HG03439 (cell line): ENCODE results near the gene C1QBP.
"Not testable (repeated sequence)": the region's sequence is repeated elsewhere in the genome, so short reads cannot be mapped to it uniquely, and the experiment has no call there.

ENCODE experiments used
- ATAC-seq: cut with Tn5 transposase; IDR thresholded peaks from one replicate; pipeline ENCODE4 v1.9.1; 2021; ENCODE audit warnings: mild to moderate bottlenecking, moderate library complexity; ENCODE audit not compliant: unreplicated experiment

The C1QBP gene

DNA sequence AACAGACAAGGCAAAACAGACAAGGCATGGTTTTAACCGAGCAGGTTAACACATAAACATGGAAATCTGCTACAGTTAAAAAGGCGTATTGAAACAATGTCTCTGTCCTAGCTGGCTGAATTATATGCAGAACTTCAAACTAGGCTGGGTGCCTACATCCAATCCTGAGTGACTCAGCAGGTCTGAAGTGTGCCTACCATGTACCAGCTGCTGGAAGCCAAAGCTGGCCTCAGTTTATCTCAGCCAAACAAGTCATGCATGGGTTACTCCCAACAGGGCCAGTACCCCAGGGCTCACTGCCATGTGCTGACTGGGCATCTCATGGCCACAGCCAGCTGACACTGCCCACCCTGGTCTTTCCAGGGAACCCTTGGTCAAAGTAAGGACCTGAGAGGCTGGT lies 4.0 kb downstream of the C1QBP start:
- ATAC-seq: no peak

DNA sequence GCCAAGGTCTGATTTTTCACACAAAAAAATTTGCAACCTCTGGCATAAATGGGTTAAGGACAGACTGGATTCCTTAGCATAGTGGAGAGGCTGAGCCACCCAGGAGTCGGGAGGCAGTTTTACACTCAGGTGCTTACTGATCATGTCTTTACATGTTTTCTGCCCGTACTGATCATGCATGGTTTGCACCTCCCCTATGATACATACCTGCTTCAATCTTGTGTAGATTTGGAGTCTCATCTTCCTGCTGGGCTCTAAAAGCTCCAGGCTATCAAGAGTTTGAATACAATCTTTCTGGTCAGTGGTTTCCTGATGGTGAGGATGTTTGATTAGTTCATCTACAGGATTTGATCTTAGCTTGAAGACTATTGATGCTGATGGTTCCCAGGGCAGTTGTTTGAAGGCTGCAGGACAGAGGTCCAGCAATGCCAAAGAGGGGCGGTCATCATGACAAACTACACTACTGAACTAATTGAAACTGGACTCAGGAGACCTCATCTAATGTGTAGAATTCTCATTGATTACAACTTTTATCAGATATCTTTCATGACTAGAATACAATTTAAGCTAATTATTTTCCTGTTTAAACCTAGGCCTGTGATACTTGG lies 6.9 kb downstream of the C1QBP start:
- no peak for ATAC-seq

DNA sequence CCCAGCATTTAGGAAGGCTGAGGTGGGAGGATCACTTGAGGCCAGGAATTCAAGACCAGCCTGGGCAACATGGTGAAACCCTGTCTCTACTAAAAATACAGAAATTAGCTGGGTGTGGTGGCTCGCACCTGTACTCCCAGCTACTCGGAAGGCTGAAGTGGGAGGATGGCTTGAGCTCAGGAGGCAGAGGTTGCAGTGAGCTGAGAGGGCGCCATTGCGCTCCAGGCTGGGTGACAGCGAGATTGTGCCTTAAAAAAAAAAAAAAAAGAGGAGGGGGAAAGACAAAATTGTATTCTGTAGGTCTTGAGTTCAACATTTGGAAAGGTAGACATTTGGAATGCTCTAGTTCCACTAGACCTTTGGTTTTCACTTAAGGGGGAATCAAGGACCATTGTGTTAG lies 7.7 kb downstream of the C1QBP start:
- not testable (repeated sequence) for ATAC-seq

DNA sequence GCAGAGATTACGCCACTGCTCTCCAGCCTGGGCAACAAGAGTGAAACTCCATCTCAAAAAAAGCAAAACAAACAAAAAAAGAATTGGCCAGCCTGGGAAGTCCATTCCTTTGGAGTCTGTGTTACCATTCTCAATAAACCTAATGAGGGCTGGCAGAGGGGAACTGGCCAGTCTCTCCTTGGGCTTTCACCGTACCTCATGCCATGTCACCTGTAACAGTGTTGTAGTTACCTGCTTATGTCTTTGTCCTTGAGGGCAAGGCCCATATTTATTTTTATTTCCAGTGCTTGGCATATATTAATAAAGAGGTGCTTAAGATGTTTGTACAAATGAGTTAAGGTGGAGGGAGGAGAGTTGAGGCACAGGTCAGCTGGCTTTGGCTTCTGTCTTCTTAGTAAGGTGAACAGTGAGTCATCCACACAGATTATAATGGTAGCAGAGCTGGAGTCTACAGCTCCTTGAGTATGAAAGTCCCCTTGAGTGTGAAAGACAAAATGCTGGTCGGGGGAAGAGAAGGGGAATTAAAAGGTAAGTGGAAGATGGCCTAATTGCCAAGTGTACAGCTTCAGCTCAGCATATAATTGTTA lies 8.4 kb downstream of the C1QBP start:
- no peak for ATAC-seq

DNA sequence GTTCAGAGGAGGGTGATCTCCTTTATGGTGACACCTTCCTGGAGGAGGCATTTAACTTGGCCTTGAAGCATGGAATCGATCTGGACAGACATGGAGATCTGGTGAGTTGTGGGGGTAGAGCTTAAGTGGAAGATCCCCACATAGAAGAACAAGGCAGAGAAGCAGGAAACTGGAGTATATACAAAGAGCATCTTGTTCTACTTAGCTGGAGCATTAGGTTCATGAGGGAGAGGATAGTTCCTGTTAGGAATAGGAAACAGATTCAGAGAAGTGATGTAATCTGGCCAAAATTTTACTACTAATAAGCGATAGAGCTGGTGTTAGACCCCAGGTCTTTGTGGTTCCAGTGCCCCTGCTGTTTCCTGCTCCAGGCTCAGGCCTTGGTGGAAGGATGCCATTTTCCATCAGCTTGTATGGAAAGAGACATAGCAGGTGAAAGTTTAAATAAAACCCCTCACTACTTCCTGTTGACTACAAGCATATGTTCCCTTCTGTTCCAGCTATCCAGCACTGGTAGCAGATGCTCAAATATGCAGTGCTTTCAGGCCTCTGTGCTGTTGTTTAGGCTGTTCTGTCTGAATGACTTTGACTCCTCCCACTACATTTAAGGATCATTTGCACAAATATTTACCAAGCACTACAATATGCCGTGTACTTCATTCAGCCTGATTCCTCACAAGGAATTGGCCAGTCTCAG lies 9.6 kb downstream of the C1QBP start:
- no peak for ATAC-seq

DNA sequence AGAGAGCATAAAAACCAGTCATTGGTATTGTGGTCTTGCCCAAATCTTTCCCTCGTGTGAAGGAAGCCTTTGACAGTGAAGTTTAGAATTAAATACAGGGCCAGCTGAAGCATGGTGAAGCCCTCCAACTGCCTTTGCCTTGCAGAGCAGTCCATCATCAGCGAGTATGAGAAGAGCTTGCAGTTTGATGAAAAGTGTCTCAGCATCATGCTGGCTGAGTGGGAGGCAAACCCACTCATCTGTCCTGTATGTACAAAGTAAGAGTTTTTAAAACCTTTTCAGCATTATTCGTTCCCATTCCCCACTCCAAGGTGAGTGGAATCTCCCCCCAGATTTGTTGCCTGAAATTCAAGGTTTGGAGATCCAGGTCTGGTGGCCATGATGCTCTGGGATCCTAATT lies 13.1 kb downstream of the C1QBP start:
- no peak for ATAC-seq

DNA sequence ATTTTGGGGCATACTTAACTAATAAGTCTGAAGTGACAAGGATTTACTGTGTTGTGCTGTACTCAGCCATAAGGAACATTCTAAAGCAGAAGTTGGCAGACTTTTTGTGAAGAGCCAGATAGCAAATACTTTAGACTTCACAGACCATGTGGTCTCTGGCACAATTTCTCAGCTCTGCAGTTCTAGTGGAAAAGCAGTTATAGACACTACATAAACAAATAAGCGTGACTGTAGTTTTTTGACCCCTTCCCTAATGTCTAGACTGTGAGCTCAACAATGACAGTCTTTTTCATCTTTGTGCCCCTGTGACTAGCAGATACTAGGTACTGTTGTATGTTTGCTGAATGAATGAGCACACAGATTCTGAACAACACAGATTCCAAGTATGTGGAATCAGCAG lies 14.0 kb downstream of the C1QBP start:
- no peak for ATAC-seq

DNA sequence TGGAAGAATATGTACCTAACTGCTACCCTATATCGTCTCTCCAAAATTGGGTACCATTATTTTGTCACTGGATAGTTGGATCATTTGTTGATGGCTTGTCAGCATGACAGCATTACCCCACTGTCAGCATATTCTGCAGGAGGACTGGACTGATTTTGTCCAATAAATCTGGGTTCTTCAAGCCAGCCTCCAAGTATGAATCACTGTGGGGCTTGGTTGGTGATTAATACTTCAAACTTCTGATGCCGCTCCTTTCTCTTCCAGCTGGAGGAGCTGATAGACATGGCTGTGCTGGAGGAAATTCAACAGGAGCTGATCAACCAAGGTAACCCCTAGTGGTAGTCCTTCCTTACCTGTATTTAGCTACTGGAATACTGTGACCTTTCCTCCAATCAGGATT lies 16.4 kb downstream of the C1QBP start:
- ATAC-seq: no peak

DNA sequence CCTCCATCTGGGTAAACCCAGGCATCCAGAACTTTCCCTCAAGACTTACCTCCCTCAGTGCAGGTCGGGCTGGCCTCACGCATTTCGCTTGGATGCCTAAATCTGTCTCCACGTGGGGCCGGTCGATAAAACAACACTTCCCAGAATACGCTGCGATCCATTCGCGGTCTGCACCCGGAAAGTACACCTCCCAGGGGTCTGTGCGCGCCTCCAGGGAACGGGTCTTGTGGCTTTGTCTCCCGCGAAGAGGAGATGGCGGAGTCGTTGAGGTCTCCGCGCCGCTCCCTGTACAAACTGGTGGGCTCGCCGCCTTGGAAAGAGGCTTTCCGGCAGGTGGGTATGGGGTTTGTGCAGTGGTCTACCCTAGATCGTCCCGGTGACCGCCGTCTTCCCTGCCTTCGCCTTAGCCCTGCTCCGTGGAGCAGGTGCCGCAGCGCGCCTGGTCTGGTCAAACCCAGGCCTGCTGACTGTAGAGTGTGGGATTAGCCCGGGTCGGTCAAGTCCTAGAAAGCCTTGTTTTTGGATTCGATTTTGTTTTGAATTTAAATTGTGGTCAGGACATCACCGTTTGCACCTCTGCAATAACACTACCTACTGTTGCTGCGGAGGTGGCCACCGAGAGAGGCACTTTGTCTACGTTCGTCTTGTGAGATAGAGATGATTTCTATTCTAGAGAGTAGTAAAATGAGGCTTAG lies 18.8 kb downstream of the C1QBP start, which contains the start of gene RPAIN:
Gene RPAIN (plus strand): TSS at position 224 of the 695 bp plus-strand sequence. CDS start 29 bp downstream, at position 253.
- ATAC-seq: peak; percentile 52

DNA sequence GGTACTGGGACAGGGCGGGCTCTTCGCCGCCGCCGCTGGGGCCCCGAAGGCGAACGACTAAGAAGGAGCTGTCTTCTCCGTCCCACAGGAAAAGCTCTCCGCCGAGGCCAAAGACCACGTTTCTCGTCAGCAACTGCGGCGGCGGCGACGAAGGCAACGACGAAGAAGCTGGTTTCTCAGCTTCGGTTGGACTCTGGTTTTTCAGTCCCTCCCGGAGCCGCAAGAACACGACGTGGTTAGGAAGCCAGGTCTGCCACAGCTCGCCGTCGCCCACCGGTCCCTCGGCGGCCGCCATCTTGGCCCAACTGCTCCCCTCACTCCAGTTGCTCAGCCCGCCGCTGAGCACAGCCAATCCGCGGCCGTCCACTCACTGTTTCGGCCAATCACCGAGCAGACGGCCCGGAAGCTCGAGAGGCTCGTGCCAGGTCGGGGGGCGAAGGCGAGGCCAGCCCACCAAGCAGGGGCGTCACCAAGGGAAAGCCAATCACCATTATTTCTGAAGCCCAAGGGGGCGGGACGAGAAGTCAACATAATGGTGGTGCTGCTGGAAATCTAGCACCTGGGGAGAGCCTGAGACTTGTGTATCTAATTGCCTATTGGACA lies 19.5 kb downstream of the C1QBP start, which contains the start of gene NUP88:
Gene NUP88 (minus strand): TSS at position 307 of the 603 bp plus-strand sequence. CDS start 12 bp downstream, at position 295.
- ATAC-seq: peak; percentile 82

DNA sequence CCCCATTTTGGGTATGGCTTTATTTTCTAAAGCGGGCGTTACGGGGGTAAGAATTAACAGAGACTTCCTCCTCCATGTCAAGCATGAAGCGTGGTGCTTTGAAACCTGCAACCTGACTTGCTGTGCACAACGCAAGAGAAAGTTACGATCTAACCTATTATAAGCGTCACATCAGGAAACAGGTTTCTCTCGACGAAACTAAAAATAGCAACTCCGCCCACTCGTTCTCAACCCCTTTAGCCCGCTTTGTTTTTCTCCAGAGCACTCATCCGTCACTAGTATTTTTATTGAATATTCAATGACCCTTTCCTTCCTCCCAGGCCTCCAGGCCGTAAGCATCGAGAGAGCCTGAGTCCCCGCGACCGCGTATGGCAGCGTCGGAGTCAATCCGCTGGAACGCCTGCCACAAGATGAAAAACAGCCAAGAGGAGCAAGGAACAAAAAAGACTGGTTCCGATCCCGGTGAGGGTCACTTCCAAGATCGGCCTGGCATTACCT lies 20.0 kb downstream of the C1QBP start:
- peak; percentile 23 for ATAC-seq

DNA sequence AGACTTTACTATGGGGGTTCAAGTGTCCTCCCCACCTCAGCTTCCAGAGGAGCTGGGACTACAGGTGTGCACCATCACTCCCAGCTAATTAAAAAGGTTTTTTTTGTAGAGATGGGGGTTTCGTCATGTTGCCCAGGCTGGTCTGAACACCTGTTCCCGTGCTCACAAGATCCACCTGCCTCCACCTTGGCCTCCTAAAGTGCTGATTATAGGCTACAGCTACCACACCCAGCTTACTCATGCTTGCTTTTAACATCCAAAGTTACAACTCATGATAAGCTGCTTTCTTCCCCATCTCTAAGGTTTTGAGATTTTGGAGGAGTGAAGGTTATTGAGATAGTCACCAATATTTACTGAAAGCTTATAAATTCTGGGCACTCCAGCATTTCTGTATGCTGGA lies 22.1 kb downstream of the C1QBP start:
- no peak for ATAC-seq

DNA sequence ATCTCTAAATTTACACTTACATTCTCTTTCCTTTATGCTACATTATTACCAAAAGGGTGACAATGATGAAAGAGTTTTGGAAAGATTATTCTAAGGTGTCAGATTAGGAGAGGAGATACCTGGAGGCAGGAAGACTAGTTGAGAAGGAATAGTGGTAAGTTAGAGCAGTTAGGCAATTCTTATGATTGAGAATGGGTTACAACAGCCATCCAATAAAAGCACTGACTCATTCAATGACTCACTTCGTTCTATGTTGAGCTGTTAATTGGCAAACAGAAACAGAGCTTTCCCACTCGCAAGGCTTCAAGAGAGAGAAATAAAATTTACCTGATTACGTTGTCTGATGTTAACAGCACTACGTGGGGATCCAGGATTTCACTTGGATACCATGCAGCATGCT lies 25.3 kb downstream of the C1QBP start:
- ATAC-seq: no peak

DNA sequence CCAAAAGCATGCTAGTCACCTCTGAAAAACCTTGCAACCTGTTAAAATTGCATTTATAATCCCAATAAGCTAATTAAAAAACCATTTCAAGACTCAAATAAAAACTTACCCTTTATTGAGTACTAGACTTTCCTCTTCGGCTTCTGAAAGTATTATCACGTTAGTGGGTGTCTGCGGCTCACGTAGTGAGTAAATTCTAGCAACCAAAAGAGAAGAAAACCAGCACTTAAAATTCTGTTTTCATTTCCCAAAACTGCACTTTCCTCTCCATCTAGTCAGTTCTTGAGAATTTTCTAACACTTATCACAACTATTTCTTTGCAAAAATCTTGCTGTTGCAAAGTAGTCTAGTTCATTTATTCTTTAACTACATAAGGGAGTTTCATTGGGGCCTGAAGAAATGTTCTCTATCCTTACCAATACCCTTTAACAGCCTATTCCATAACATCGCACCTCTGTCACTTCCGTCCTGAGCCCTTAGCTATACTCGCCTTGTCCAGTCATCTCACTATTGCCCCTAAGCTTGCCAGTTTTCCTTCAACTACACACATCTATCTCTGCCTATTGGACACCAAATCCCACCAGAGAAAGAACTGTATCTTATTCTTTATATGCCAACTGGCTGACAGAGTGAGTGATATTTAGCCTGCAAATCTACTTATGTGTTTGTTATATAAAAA lies 28.2 kb downstream of the C1QBP start:
- no peak for ATAC-seq

DNA sequence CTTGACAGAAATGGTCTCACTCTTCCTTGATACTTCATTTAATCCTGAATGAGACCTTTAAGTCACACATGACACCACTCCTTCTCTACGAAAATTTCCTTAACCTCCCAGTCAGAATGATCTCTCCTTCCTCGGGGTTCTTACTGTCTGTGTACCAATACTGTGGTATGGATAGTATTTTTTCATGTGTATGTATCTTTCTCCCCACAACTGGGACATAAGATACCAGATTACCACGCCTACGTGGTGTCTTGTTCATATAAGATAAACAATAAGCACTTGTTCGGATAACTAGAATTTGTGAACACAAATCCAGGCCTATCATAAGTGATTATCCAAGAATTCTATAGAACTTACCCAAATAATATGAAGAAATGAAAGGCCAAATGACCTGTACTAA lies 30.8 kb downstream of the C1QBP start:
- no peak for ATAC-seq

DNA sequence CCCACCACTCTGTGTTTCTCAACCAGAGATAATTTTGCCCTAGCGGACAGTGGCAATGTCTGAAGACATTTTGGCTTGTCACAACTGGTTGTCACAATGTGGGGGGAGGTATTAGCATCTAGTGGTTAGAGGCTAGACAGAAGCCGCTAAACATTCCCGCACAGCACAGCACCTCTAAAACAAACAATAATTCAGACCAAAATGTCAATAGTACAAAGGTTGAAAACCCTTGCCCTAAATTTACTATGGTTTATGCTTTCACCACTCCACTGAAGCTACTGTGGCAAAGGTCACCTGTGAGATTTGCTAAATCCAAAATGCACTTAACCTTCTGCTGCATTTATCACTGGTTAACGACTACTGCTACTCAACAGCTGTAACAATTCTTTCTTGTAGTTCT lies 33.6 kb downstream of the C1QBP start:
- ATAC-seq: no peak

DNA sequence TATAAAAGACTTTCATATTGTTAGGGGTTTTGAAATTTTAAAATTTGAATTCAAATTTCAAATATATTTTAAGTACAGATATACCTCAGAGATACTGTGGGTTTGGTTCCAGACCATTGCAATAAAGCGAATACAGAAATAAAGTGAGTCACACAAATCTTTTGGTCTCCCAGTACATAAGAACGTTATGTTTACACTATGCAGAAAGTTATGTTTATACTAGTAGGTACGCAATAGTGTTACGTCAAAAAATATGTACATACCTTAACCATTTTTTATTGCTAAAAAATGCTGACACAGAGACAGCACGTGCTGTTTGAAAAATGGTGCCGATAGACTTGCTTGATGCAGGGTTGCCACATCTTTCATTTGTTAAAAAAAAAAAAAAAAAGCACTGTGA lies 39.2 kb downstream of the C1QBP start:
- no peak for ATAC-seq

DNA sequence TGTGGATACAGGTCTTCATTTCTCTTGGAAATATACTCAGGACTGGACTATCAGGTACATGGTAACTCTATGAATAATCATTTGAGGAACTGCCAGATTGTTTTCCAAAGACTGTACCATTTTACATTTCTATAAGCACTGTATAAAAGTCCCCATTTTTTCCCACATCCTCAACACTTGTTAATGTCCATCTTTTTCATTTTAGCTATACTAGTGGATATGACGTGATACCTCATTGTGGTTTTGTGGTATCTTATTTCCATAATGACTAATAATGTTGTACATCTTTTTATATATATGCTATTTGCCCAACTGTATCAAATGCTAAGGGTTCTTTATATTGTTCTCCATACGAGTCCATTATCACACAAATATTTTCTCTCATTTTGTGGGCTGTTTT lies 42.3 kb downstream of the C1QBP start:
- ATAC-seq: no peak

DNA sequence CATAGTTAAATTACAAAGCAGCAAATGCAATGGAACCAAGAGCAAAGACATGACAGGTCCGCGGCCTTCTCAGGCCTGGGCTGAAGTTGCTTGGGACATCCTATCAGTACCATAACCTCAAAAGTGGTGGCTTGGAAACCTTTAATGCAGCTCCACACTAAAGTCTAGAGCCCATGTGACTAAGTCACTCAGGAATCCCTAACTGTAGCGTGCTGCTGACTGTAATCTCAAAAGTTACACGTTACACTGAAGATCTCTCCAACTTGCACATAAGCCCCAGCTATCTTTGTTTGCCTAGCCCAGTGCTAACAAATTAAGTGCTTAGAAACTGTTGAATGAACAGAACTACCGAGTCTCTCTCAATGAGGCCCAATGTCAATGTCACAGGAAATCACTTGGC lies 47.3 kb downstream of the C1QBP start:
- ATAC-seq: no peak
